Left ventricle myocardium superior (tissue), 1 donor: ENCODE results near the gene STARD7. TPM values are rescaled to one million over a fixed set of nuclear protein-coding genes. Genes with fewer than 3 reads are reported as not detected.
"Not testable (repeated sequence)": the region's sequence is repeated elsewhere in the genome, so short reads cannot be mapped to it uniquely, and the experiment has no call there.

Experiments
- ATAC-seq: fragments of 200-7000 bp; cut with Tn5 transposase; one replicate; pipeline ENCODE4 v1.9.1; 2020; ENCODE audit warnings: mild to moderate bottlenecking, moderate library complexity
- DNase-seq: peaks from one replicate; pipeline ENCODE4 v3.0.0-alpha.2; 2020
- intact Hi-C: fragments of 100-400 bp; cut with micrococcal nuclease; formaldehyde crosslinking; loops from one replicate; pipeline ENCODE4 v1.11.0; 2022
- total RNA-seq: library from RNA; stranded (reverse); fragmentation: NEBNext Ultra II Directional; extraction: Animal tissue kit (Norgen Biotek cat#: 25700); gene quantifications from one replicate; pipeline ENCODE4 v1.2.1, GENCODE V29; 2021
- donor health status: DM: no; HTN: yes; CAD: no; lungs with severe emphysema.

The STARD7 gene
- total RNA-seq, 1 donor from 2014 or later: 214 TPM

GRCh38 chr2:96175951-96176350 lies 32.7 kb downstream of the STARD7 start:
- peak; percentile 15 for ATAC-seq
- intact Hi-C loops: no loop called here

GRCh38 chr2:96174251-96175144 lies 34.1 kb downstream of the STARD7 start:
- intact Hi-C loops: loop anchor here (5.0 kb wide), 1 partner anchor 37 kb away; the partner anchor contains the start of gene ASTL
- DNase-seq (peak; percentile 83), ATAC-seq (peak; percentile 90)

More at GRCh38 chr2:96175951-96176350, 32.7 kb downstream of the STARD7 start:
- DNase-seq: peak; percentile 4

- intact Hi-C loops: loop anchor here (5.0 kb wide), 1 partner anchor 35 kb away; the partner anchor contains the start of gene ASTL
These were observed 36.8 kb downstream of the STARD7 start for GRCh38 chr2:96171831-96172230.

GRCh38 chr2:96170626-96171025 lies 38.0 kb downstream of the STARD7 start:
- no peak for ATAC-seq
- no peak for DNase-seq
- intact Hi-C loops: loop anchor here (5.0 kb wide), 1 partner anchor 33 kb away; the partner anchor contains the start of gene ASTL

More at GRCh38 chr2:96171831-96172230, 36.8 kb downstream of the STARD7 start:
- DNase-seq (peak; percentile 11), ATAC-seq (no peak)

GRCh38 chr2:96169868-96170507 lies 38.6 kb downstream of the STARD7 start:
- intact Hi-C loops: loop anchor here (5.0 kb wide), 1 partner anchor 33 kb away; the partner anchor contains the start of gene ASTL
- DNase-seq (no peak), ATAC-seq (no peak)

- ATAC-seq (no peak), DNase-seq (no peak)
- intact Hi-C loops: no loop called here
These were observed 41.1 kb downstream of the STARD7 start for GRCh38 chr2:96167407-96168013.

GRCh38 chr2:96164459-96165184 lies 44.0 kb downstream of the STARD7 start:
- DNase-seq (no peak), ATAC-seq (no peak)
- intact Hi-C loops: no loop called here

- intact Hi-C loops: no loop called here
- ATAC-seq (no peak), DNase-seq (no peak)
These were observed 44.7 kb downstream of the STARD7 start for GRCh38 chr2:96163768-96164429.

- intact Hi-C loops: no loop called here
- DNase-seq (no peak), ATAC-seq (no peak)
These were observed 45.2 kb downstream of the STARD7 start for GRCh38 chr2:96163415-96163767.

GRCh38 chr2:96161898-96162297 lies 46.7 kb downstream of the STARD7 start:
- no peak for DNase-seq
- ATAC-seq: no peak
- intact Hi-C loops: no loop called here

GRCh38 chr2:96160366-96160765 lies 48.3 kb downstream of the STARD7 start:
- not testable (repeated sequence) for ATAC-seq

GRCh38 chr2:96159084-96159830 lies 49.4 kb downstream of the STARD7 start:
- intact Hi-C loops: no loop called here
- no peak for ATAC-seq
- peak; percentile 5 for DNase-seq

More at GRCh38 chr2:96160366-96160765, 48.3 kb downstream of the STARD7 start:
- DNase-seq, intact Hi-C loops: not testable (repeated sequence)

- DNase-seq: peak; percentile 8
- ATAC-seq: no peak
- intact Hi-C loops: no loop called here
These were observed 50.1 kb downstream of the STARD7 start for GRCh38 chr2:96158554-96158940.

GRCh38 chr2:96157649-96158553 lies 50.7 kb downstream of the STARD7 start:
- ATAC-seq (no peak), DNase-seq (peak; percentile 25)
- intact Hi-C loops: no loop called here

- intact Hi-C loops: no loop called here
- DNase-seq (peak; percentile 18), ATAC-seq (no peak)
These were observed 51.5 kb downstream of the STARD7 start for GRCh38 chr2:96156926-96157648.
